ENCODE results near the gene DMGDH.

DNA sequence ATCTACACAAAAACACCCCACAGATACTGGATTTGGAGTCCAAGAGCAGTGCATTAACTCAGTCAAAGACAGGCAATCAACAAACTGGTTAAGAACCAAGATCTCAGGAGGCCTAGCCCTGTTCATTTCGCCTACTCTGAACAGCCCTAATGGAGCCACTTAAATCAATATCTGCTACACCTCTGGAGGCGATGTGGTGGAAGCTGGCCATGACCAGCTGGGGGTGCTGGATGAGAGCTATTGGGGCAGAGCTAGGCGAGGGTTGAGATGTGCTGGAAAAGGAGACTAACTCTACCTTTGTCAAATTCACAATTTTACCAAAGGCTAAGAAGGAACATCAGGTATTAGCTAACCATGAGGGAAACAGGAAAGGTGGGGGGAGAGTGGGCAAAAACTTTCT is 61.1 kb downstream of the DMGDH start:
- TF ChIP-seq, protein P1, sequence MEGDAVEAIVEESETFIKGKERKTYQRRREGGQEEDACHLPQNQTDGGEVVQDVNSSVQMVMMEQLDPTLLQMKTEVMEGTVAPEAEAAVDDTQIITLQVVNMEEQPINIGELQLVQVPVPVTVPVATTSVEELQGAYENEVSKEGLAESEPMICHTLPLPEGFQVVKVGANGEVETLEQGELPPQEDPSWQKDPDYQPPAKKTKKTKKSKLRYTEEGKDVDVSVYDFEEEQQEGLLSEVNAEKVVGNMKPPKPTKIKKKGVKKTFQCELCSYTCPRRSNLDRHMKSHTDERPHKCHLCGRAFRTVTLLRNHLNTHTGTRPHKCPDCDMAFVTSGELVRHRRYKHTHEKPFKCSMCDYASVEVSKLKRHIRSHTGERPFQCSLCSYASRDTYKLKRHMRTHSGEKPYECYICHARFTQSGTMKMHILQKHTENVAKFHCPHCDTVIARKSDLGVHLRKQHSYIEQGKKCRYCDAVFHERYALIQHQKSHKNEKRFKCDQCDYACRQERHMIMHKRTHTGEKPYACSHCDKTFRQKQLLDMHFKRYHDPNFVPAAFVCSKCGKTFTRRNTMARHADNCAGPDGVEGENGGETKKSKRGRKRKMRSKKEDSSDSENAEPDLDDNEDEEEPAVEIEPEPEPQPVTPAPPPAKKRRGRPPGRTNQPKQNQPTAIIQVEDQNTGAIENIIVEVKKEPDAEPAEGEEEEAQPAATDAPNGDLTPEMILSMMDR (IDR thresholded peaks at IDR 0.05), result no peak
- TF ChIP-seq EZH2 (IDR thresholded peaks at IDR 0.05) (no peak), EZH2phosphoT487 (IDR thresholded peaks at IDR 0.05) (no peak)

All from neural progenitor cell (in vitro differentiated cells).